Lung microvascular endothelial cell (primary cell): ENCODE data around the gene GFY. TPM values are rescaled to one million over a fixed set of nuclear protein-coding genes. Genes with fewer than 3 reads are reported as not detected.
"Not testable (repeated sequence)": the region's sequence is repeated elsewhere in the genome, so short reads cannot be mapped to it uniquely, and the experiment has no call there.

ENCODE experiments used
- DNase-seq, 2 donors: peaks; one replicate each; pipeline versions ENCODE4 v3.0.0 to v3.0.0-alpha.2; 2010; ENCODE audit warnings: low read depth in 2 of 2
- total RNA-seq: library from RNA; depleted of rRNA; stranded (reverse); fragments of >200 nt; gene quantifications from 2 replicates; pipeline ENCODE4 v1.2.1, GENCODE V29; 2014

Gene GFY
- total RNA-seq, 1 donor from 2014 or later = not detected

- DNase-seq = peak; percentile 83 to 91
Measured at GRCh38 chr19:49442771-49443365, 17.7 kb downstream of the GFY start.

GRCh38 chr19:49443366-49444099, 18.3 kb downstream of the GFY start:
- peak; percentile 93 to 96 for DNase-seq

GRCh38 chr19:49444100-49444700, 19.0 kb downstream of the GFY start:
- not testable (repeated sequence) for DNase-seq

GRCh38 chr19:49445997-49446396, 20.8 kb downstream of the GFY start:
- DNase-seq = no peak

GRCh38 chr19:49447485-49448431, 22.6 kb downstream of the GFY start:
- DNase-seq = no peak

GRCh38 chr19:49448432-49448786, 23.2 kb downstream of the GFY start:
- no peak for DNase-seq

- no peak for DNase-seq
Measured at GRCh38 chr19:49450405-49450804, 25.2 kb downstream of the GFY start.

- DNase-seq = peak; percentile 99
Measured at GRCh38 chr19:49451430-49452181, 26.4 kb downstream of the GFY start, which contains the start of gene PIH1D1. TSS of gene PIH1D1 (minus strand) at chr19:49451814. CDS start at chr19:49451574, 240 bp downstream.

GRCh38 chr19:49453013-49453756, 28.0 kb downstream of the GFY start, which contains the start of gene ALDH16A1:
TSS of gene ALDH16A1 (plus strand) at chr19:49453225. CDS start at chr19:49453332, 107 bp downstream.
- DNase-seq = peak; percentile 99

GRCh38 chr19:49453757-49454240, 28.6 kb downstream of the GFY start:
- DNase-seq = no peak

GRCh38 chr19:49455773-49456172, 30.6 kb downstream of the GFY start:
- peak in 1 of 2 donors; percentile 18 for DNase-seq

GRCh38 chr19:49456326-49456725, 31.1 kb downstream of the GFY start:
- no peak for DNase-seq

GRCh38 chr19:49458567-49458903, 33.3 kb downstream of the GFY start:
- DNase-seq = no peak

- DNase-seq = no peak
Measured at GRCh38 chr19:49459388-49459787, 34.2 kb downstream of the GFY start.

GRCh38 chr19:49461130-49461529, 35.9 kb downstream of the GFY start:
- not testable (repeated sequence) for DNase-seq

GRCh38 chr19:49461656-49462055, 36.5 kb downstream of the GFY start:
- no peak for DNase-seq

- no peak for DNase-seq
Measured at GRCh38 chr19:49462492-49462891, 37.3 kb downstream of the GFY start.

- DNase-seq = no peak
Measured at GRCh38 chr19:49463960-49464740, 39.0 kb downstream of the GFY start.

GRCh38 chr19:49465371-49465770, 40.2 kb downstream of the GFY start:
- no peak for DNase-seq
